Loucy (cell line): Measurements from ENCODE around the gene TES.

Source experiments
- H2AFZ ChIP-seq: fragments of 200-600 bp; sonication (generic); 2 replicates; pipeline ENCODE4 v1.6.0; 2016; ENCODE audit warnings: antibody characterized with exemption, mild to moderate bottlenecking, low read length, moderate library complexity
- H3F3A ChIP-seq: fragments of 200-600 bp; 2 replicates; pipeline ENCODE4 v1.6.0; 2016; ENCODE audit warnings: antibody characterized with exemption, low read depth, mild to moderate bottlenecking
- H3K27me3 ChIP-seq: fragments of 200-600 bp; sonication (generic); 2 replicates; pipeline ENCODE4 v1.6.1; 2014; ENCODE audit warnings: low read length, mild to moderate bottlenecking; ENCODE audit not compliant: insufficient read depth, poor library complexity, severe bottlenecking
- H3K36me3 ChIP-seq: fragments of 200-600 bp; sonication (generic); 2 replicates; pipeline ENCODE4 v1.6.1; 2016; ENCODE audit warnings: low read length; ENCODE audit not compliant: insufficient read depth
- H3K4me1 ChIP-seq: fragments of 200-600 bp; sonication (generic); 2 replicates; pipeline ENCODE4 v1.5.1; 2014; ENCODE audit warnings: low read length, mild to moderate bottlenecking; ENCODE audit not compliant: insufficient read depth, poor library complexity, severe bottlenecking
- H3K4me2 ChIP-seq: fragments of 200-600 bp; sonication (generic); 2 replicates; pipeline ENCODE4 v1.6.0; 2014; ENCODE audit warnings: antibody characterized with exemption, low read length, low read depth, mild to moderate bottlenecking; ENCODE audit not compliant: poor library complexity, severe bottlenecking
- H3K4me3 ChIP-seq: fragments of 200-600 bp; sonication (generic); 2 replicates; pipeline ENCODE4 v1.5.1; 2014; ENCODE audit warnings: low read length, mild to moderate bottlenecking, mixed read lengths; ENCODE audit not compliant: poor library complexity, severe bottlenecking
- H3K79me2 ChIP-seq: fragments of 200-600 bp; sonication (generic); 2 replicates; pipeline ENCODE4 v1.6.1; 2014; ENCODE audit warnings: low read length; ENCODE audit not compliant: insufficient read depth
- H3K9ac ChIP-seq: fragments of 200-600 bp; sonication (generic); 2 replicates; pipeline ENCODE4 v1.6.0; 2014; ENCODE audit warnings: mild to moderate bottlenecking, low read depth, low read length, moderate library complexity; ENCODE audit not compliant: poor library complexity, severe bottlenecking
- H3K9me2 ChIP-seq: fragments of 200-600 bp; sonication (generic); replicated peaks from 2 replicates; pipeline ENCODE4 v1.6.1; 2016; ENCODE audit warnings: low read depth, low read length, mixed read lengths
- H3K9me3 ChIP-seq: fragments of 200-600 bp; sonication (generic); 2 replicates; pipeline ENCODE4 v1.6.1; 2014; ENCODE audit warnings: mild to moderate bottlenecking, antibody characterized with exemption, low read length, low read depth; ENCODE audit not compliant: insufficient read depth
- H4K20me1 ChIP-seq: fragments of 200-600 bp; sonication (generic); 2 replicates; pipeline ENCODE4 v1.6.0; 2014; ENCODE audit warnings: antibody characterized with exemption, low read length, mild to moderate bottlenecking; ENCODE audit not compliant: insufficient read depth, poor library complexity, severe bottlenecking
- CTCF ChIP-seq: fragments of 200-600 bp; sonication (generic); conservative IDR thresholded peaks from 2 replicates; pipeline ENCODE4 v1.5.1; 2014; ENCODE audit warnings: mild to moderate bottlenecking, antibody characterized with exemption, low read length
- EZH2phosphoT487 ChIP-seq: fragments of 200-600 bp; IDR thresholded peaks from 2 replicates; pipeline ENCODE4 v1.6.1; 2018; ENCODE audit warnings: antibody characterized with exemption, mild to moderate bottlenecking, moderate library complexity, borderline replicate concordance

The TES gene

GRCh38 chr7:116206141-116206540 lies 4.2 kb upstream of the TES start:
- peaks cover under 1% of the 10 kb centered on the region; the same call in 1 of the 2 replicates for H3F3A ChIP-seq
- H3K9me2 ChIP-seq: no peaks in the 10 kb centered on the region
- H4K20me1 ChIP-seq: no peaks in the 10 kb centered on the region
- no peak overlapping the region for H3K4me3 ChIP-seq
- H3K79me2 ChIP-seq: no peaks in the 10 kb centered on the region
- no peak overlapping the region for H3K9ac ChIP-seq
- no peaks in the 10 kb centered on the region for H3K27me3 ChIP-seq
- no peaks in the 10 kb centered on the region for H3K36me3 ChIP-seq
- TF ChIP-seq CTCF (no peak), EZH2phosphoT487 (no peak)
- peaks cover 4% of the 10 kb centered on the region; the same call in 1 of the 2 replicates for H3K9me3 ChIP-seq
- H2AFZ ChIP-seq: no peak overlapping the region
- no peak overlapping the region for H3K4me2 ChIP-seq
- H3K4me1 ChIP-seq: peaks cover 18% of the 10 kb centered on the region

- no peaks in the 10 kb centered on the region for H3K36me3 ChIP-seq
- no peaks in the 10 kb centered on the region for H3K79me2 ChIP-seq
- peak overlapping the region; percentile 25 for H3K4me2 ChIP-seq
- no peak overlapping the region for H2AFZ ChIP-seq
- no peak overlapping the region for H3K4me3 ChIP-seq
- no peak overlapping the region for H3K9ac ChIP-seq
- no peaks in the 10 kb centered on the region for H4K20me1 ChIP-seq
- H3K9me2 ChIP-seq: no peaks in the 10 kb centered on the region
- H3K27me3 ChIP-seq: no peaks in the 10 kb centered on the region
- peaks cover 29% of the 10 kb centered on the region for H3K4me1 ChIP-seq
- TF ChIP-seq CTCF (no peak), EZH2phosphoT487 (no peak)
- H3F3A ChIP-seq: peaks cover 3% of the 10 kb centered on the region; the same call in 1 of the 2 replicates
- H3K9me3 ChIP-seq: peaks cover 10% of the 10 kb centered on the region; the same call in 1 of the 2 replicates
Measured at GRCh38 chr7:116208919-116209318, 1.4 kb upstream of the TES start.

GRCh38 chr7:116209561-116210070 lies 723 bp upstream of the TES start:
- Histone ChIP-seq H3K4me1 (peaks cover 29% of the 10 kb centered on the region), H3K9me3 (peaks cover 10% of the 10 kb centered on the region; the same call in 1 of the 2 replicates), H3K4me2 (peak overlapping the region; percentile 25), H3K27me3 (no peaks in the 10 kb centered on the region), H3K4me3 (no peak overlapping the region), H3F3A (peaks cover 3% of the 10 kb centered on the region; the same call in 1 of the 2 replicates), H4K20me1 (no peaks in the 10 kb centered on the region), H2AFZ (no peak overlapping the region), H3K36me3 (no peaks in the 10 kb centered on the region), H3K79me2 (no peaks in the 10 kb centered on the region), H3K9ac (no peak overlapping the region), H3K9me2 (no peaks in the 10 kb centered on the region)
- no peak for TF ChIP-seq CTCF
